NCI-H146 (cell line): ENCODE measurements around the gene BRI3.

Source experiments
- DNase-seq: peaks from one replicate; lab custom pipeline; 2025; lab: John Stamatoyannopoulos, UW

BRI3 gene

GRCh38 chr7:98280791-98281756 lies at the start of gene BRI3:
TSS of gene BRI3 (plus strand) at chr7:98281686. CDS start at chr7:98281796, 110 bp downstream.
- peak; percentile 91 for DNase-seq

GRCh38 chr7:98232263-98232585 lies 49.3 kb upstream of the BRI3 start:
- DNase-seq: no peak

GRCh38 chr7:98232799-98233198 lies 48.7 kb upstream of the BRI3 start:
- DNase-seq: no peak

GRCh38 chr7:98233219-98234070 lies 48.0 kb upstream of the BRI3 start:
- DNase-seq: no peak

- no peak for DNase-seq
Observed at GRCh38 chr7:98234429-98235147, 46.9 kb upstream of the BRI3 start.

GRCh38 chr7:98235901-98236300 lies 45.6 kb upstream of the BRI3 start:
- DNase-seq: no peak

GRCh38 chr7:98236355-98237185 lies 44.9 kb upstream of the BRI3 start:
- DNase-seq: no peak

- DNase-seq: no peak
Observed at GRCh38 chr7:98238076-98238475, 43.4 kb upstream of the BRI3 start.

GRCh38 chr7:98238976-98239375 lies 42.5 kb upstream of the BRI3 start:
- DNase-seq: no peak

GRCh38 chr7:98240961-98241673 lies 40.4 kb upstream of the BRI3 start:
- DNase-seq: peak; percentile 24

- DNase-seq: no peak
Observed at GRCh38 chr7:98241674-98242241, 39.7 kb upstream of the BRI3 start.

- no peak for DNase-seq
Observed at GRCh38 chr7:98242342-98242741, 39.1 kb upstream of the BRI3 start.

GRCh38 chr7:98242934-98243333 lies 38.6 kb upstream of the BRI3 start:
- DNase-seq: no peak

GRCh38 chr7:98244871-98245270 lies 36.6 kb upstream of the BRI3 start:
- no peak for DNase-seq

GRCh38 chr7:98248156-98248555 lies 33.3 kb upstream of the BRI3 start:
- DNase-seq: no peak

- no peak for DNase-seq
Observed at GRCh38 chr7:98249106-98249505, 32.4 kb upstream of the BRI3 start.

GRCh38 chr7:98250789-98251188 lies 30.7 kb upstream of the BRI3 start:
- DNase-seq: peak; percentile 50

GRCh38 chr7:98251231-98251600 lies 30.3 kb upstream of the BRI3 start:
- DNase-seq: peak; percentile 73

- peak; percentile 94 for DNase-seq
Observed at GRCh38 chr7:98251601-98252424, 29.7 kb upstream of the BRI3 start, which contains the start of gene TECPR1. TSS of gene TECPR1 (minus strand) at chr7:98252232. CDS start at chr7:98246146, 6,086 bp downstream.
